Heart right ventricle (tissue), 16 donors: ENCODE measurements around the gene USP3. TPM values are rescaled to one million over a fixed set of nuclear protein-coding genes. Genes with fewer than 3 reads are reported as not detected.

Source experiments
- ATAC-seq, 8 donors: fragments of 200-7000 bp; cut with Tn5 transposase; one replicate each; pipeline ENCODE4 v1.9.1; 2020; ENCODE audit warnings: mild to moderate bottlenecking in 8 of 8, moderate library complexity in 8 of 8, moderate number of reproducible peaks in 1 of 8
- DNase-seq, 2 donors: peaks; one replicate each; pipeline ENCODE4 v3.0.0-alpha.2; 2020
- H3K27ac ChIP-seq, 10 donors: fragments of 200-600 bp; sonication (generic) in 2 of 10; one replicate each; pipeline versions ENCODE4 v1.5.0 to v1.8.0; 2020 to 2022; ENCODE audit warnings: mild to moderate bottlenecking in 3 of 10
- H3K27me3 ChIP-seq, 7 donors: fragments of 200-600 bp; one replicate each; pipeline ENCODE4 v1.8.0; 2021 to 2022; ENCODE audit warnings: mild to moderate bottlenecking in 2 of 7
- H3K36me3 ChIP-seq, 9 donors: fragments of 200-600 bp; sonication (generic) in 1 of 9; one replicate each; pipeline versions ENCODE4 v1.5.0 to v1.8.0; 2020 to 2022; ENCODE audit warnings: mild to moderate bottlenecking in 2 of 9
- H3K4me1 ChIP-seq, 9 donors: fragments of 200-600 bp; sonication (generic) in 1 of 9; one replicate each; pipeline versions ENCODE4 v1.5.0 to v1.8.0; 2020 to 2022; ENCODE audit warnings: mild to moderate bottlenecking in 4 of 9
- H3K4me3 ChIP-seq, 10 donors: fragments of 200-600 bp; sonication (generic) in 2 of 10; one replicate each; pipeline versions ENCODE4 v1.5.0 to v1.8.0; 2020 to 2022; ENCODE audit warnings: mild to moderate bottlenecking in 7 of 10, moderate library complexity in 2 of 10
- H3K9me3 ChIP-seq, 11 donors: fragments of 200-600 bp in 10 of 11; sonication (generic) in 2 of 11; one replicate each; pipeline versions ENCODE4 v1.5.0 to v1.8.0; 2013 to 2022; ENCODE audit warnings: mild to moderate bottlenecking in 2 of 11, control low read depth in 1 of 11, moderate library complexity in 1 of 11
- CTCF ChIP-seq, 9 donors: fragments of 200-600 bp; sonication (generic) in 2 of 9; IDR thresholded peaks; one replicate each; pipeline versions ENCODE4 v1.5.0 to v1.8.0; 2021 to 2022; ENCODE audit warnings: antibody characterized with exemption in 9 of 9, mild to moderate bottlenecking in 5 of 9, moderate library complexity in 1 of 9
- whole genome bisulfite sequencing, 2 donors: extraction: QIAGEN DNeasy Blood & Tissue Kit; methylation state at CpG; one replicate each; pipeline ENCODE4 v1.1.7; 2013; ENCODE audit warnings: inconsistent platforms in 1 of 2; 5-methylcytosine and 5-hydroxymethylcytosine counted together
- intact Hi-C, 10 donors: fragments of 100-400 bp; cut with DNase I; formaldehyde crosslinking; loops; one replicate each; pipeline versions ENCODE4 v1.11.1 to v1.14.2; 2022
- polyA plus RNA-seq, 2 donors: library from polyadenylated mRNA; stranded (reverse); fragments of 200-250 nt; gene quantifications; one replicate each; pipeline ENCODE4 v1.2.3, GENCODE V29; 2013
- total RNA-seq, 10 donors: library from RNA; stranded (reverse); fragmentation: NEBNext Ultra II Directional in 3 of 10; extraction: Animal tissue kit (Norgen Biotek cat#: 25700) in 3 of 10; gene quantifications; one replicate each; pipeline versions ENCODE4 v1.2.1 to v1.2.4, GENCODE V29; 2021 to 2023
- donor health status: Arrhythmogenic right ventricular cardiomyopathy.
- donor health status: ischemic (EF 13 %, LVEDD 7.1; RV severe dilation, severe dysfunction).
- donor health status: healthy with polysubstance abuse.
- donor health status: DM: no; HTN: yes; CAD: no.
- donor health status: DM: no; HTN: no; CAD: no.
- donor health status: ischemic (EF 25% LVEDD 6.9; RV normal size, moderate dysfunction).
- donor health status: ischemic (EF 25% LVEDD 5.7; RV mildly dilated, moderate dysfunction).
- donor health status: healthy.
- donor health status: DM: yes; HTN: yes; CAD: no.
- donor health status: Ischemic cardiomyopathy.
- donor health status: ischemic (EF 35%, LVEDD 5.7; RV mildly dilated, moderate dysfunction).
- donor health status: nonischemic (EF 11% LVEDD 7.7; RV severe dilation, severe dysfunction).
- donor health status: DM: yes; HTN: yes; CAD: no.
- donor health status: PGD.
- donor health status: ischemic (EF 29% LVEDD 5.4; RV normal size, mild dysfunction).
- donor health status: nonischemic (EF 23%, LVEDD 6.1; RV moderate dilation, normal function).

Gene USP3
- total and polyA plus RNA-seq, 12 donors = 8.4 to 23.7 (median 16.6) TPM

DNA sequence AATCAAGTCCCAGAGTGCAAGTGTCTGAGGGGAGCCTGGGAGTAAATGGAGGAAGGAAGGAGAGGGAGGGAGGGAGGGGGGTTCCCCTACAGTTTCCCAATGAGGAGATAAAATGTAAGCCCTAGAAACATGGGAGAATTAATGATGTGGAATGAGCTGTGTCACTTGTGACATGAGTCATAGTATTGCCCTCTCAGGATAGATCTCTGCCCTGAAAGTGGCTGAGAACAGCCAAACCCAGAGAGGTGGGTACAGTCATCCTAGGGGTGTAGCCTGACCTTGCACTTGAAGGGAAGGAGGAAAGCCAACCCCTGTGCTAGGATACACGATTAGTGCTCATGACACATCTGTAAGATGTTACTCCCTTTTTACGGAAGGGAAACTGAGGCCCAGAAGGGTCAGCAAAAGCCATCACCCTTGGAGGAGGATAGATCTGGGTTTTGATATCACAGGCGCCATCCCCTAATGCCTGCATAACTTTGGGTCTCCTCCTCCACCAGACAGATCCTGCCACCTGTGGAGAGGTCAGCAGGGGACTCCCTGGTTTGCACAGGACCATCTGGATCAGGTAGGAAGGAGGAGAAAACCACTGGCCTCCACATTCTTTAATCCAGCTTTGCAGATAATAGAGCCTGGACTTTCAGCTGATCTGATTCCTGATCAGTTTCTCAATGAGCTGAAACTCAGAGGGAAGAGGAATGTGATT, 23.1 kb upstream of the USP3 start:
- WGBS, 2 donors = 83 to 92% methylated on average over 3 of the region's 3 CpGs
- DNase-seq (no peak), ATAC-seq (peak in 1 of 8 donors; percentile 15)
- TF ChIP-seq CTCF (IDR thresholded peaks at IDR 0.05) = no peak
- no peaks in the 10 kb centered on the region for H3K27me3 ChIP-seq
- intact Hi-C loops = no loop called here
- no peak overlapping the region for H3K4me3 ChIP-seq
- H3K36me3 ChIP-seq = no peaks in the 10 kb centered on the region
- H3K9me3 ChIP-seq = no peaks in the 10 kb centered on the region
- H3K27ac ChIP-seq = peak overlapping the region in 1 of 10 donors; percentile 79
- H3K4me1 ChIP-seq = peaks cover 0 to 67% (median 0%) of the 10 kb centered on the region in 9 donors

- Histone ChIP-seq H3K9me3 (no peaks in the 10 kb centered on the region), H3K4me3 (no peak overlapping the region), H3K4me1 (peaks cover 0 to 78% (median 0%) of the 10 kb centered on the region in 9 donors), H3K36me3 (no peaks in the 10 kb centered on the region), H3K27ac (no peak overlapping the region), H3K27me3 (no peaks in the 10 kb centered on the region)
- WGBS, 2 donors = 82 to 91% methylated on average over 7 of the region's 7 CpGs
- ATAC-seq = no peak
- intact Hi-C loops = no loop called here
- DNase-seq = no peak
- no peak for TF ChIP-seq CTCF (IDR thresholded peaks at IDR 0.05)
Measured at GRCh38 chr15:63482874-63483323, 21.5 kb upstream of the USP3 start.

GRCh38 chr15:63483521-63484371, 20.6 kb upstream of the USP3 start:
- Histone ChIP-seq H3K36me3 (no peaks in the 10 kb centered on the region), H3K4me3 (no peak overlapping the region), H3K27me3 (no peaks in the 10 kb centered on the region), H3K27ac (peak overlapping the region in 1 of 10 donors; percentile 62), H3K9me3 (no peaks in the 10 kb centered on the region), H3K4me1 (peaks cover 0 to 86% (median 0%) of the 10 kb centered on the region in 9 donors)
- no peak for TF ChIP-seq CTCF (IDR thresholded peaks at IDR 0.05)
- DNase-seq = no peak
- intact Hi-C loops = no loop called here
- no peak for ATAC-seq
- 78 to 80% methylated on average over 6 of the region's 6 CpGs for WGBS, 2 donors

DNA sequence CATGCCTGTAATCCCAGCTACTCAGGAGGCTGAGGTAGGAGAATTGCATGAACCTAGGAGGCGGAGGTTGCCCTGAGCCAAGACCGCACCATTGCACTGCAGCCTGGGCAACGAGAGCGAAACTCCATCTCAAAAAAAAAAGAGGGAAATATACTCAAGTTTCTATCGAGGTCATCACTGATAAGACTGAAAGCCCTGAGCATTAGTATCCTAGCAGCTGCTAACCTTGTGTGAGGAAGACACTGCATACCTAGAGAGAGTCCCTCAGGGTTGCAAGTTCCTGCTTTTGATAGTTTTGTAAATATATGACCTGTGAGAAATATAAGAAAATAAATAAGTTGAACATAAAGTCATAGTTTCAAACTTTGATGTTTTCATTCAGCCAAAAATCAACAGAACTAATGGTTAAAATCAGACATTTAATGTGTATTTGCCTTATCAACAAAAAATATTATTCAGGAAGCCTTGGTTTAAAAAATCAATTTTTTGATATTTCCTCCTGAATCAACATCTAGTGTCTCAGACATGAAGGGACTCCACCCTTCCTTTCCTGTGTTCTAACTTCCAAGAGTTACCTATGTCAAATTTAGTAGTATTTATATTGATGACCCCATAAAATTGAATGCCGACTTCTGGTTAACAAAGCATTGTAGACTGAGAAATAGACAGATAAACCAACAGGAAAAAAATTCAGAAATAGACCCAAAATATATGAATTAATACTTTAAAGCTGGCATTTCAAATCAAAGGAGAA, 19.8 kb upstream of the USP3 start:
- 74 to 81% methylated on average over 6 of the region's 6 CpGs for WGBS, 2 donors
- peaks cover 0 to 85% (median 0%) of the 10 kb centered on the region in 9 donors for H3K4me1 ChIP-seq
- H3K27me3 ChIP-seq = no peaks in the 10 kb centered on the region
- H3K36me3 ChIP-seq = no peaks in the 10 kb centered on the region
- no peak for DNase-seq
- no peaks in the 10 kb centered on the region for H3K9me3 ChIP-seq
- no peak overlapping the region for H3K4me3 ChIP-seq
- intact Hi-C loops = loop anchor here in 6 of 10 donors (5.0 kb wide), 1 partner anchor 113 kb away; the partner anchor contains the start of gene FBXL22 (in 6 of the 6)
- no peak for ATAC-seq
- peak overlapping the region in 1 of 10 donors; percentile 62 for H3K27ac ChIP-seq
- no peak for TF ChIP-seq CTCF (IDR thresholded peaks at IDR 0.05)
